Suprapubic skin (tissue), 4 donors: Measurements from ENCODE around the gene PLEKHF1. TPM values are rescaled to one million over a fixed set of nuclear protein-coding genes. Genes with fewer than 3 reads are reported as not detected.

Experiments used
- DNase-seq, 2 donors: peaks; one replicate each; pipeline ENCODE4 v3.0.0-alpha.2; 2019; ENCODE audit warnings: low spot score in 2 of 2
- H3K27ac ChIP-seq: fragments of 200-600 bp; sonication (generic); one replicate; pipeline ENCODE4 v1.5.1; 2019
- H3K27me3 ChIP-seq: fragments of 200-600 bp; sonication (generic); one replicate; pipeline ENCODE4 v1.5.1; 2019
- H3K36me3 ChIP-seq: fragments of 200-600 bp; sonication (generic); one replicate; pipeline ENCODE4 v1.5.1; 2019
- H3K4me1 ChIP-seq: fragments of 200-600 bp; sonication (generic); one replicate; pipeline ENCODE4 v1.5.1; 2019
- H3K4me3 ChIP-seq: fragments of 200-600 bp; sonication (generic); one replicate; pipeline ENCODE4 v1.5.1; 2019; ENCODE audit warnings: mild to moderate bottlenecking
- H3K9me3 ChIP-seq: fragments of 200-600 bp; sonication (generic); one replicate; pipeline ENCODE4 v1.5.1; 2019
- CTCF ChIP-seq, 2 donors: fragments of 200-600 bp in 1 of 2; fragments of 450-650 bp in 1 of 2; sonication (generic) in 1 of 2; IDR thresholded peaks; one replicate each; pipeline ENCODE4 v1.5.1; 2016 to 2019; ENCODE audit warnings: antibody characterized with exemption in 2 of 2, mild to moderate bottlenecking in 1 of 2, moderate library complexity in 1 of 2
- EP300 ChIP-seq: sonication (generic); formaldehyde crosslinking; IDR thresholded peaks from one replicate; pipeline ENCODE4 v1.6.1; 2017; ENCODE audit warnings: antibody characterized with exemption
- POLR2A ChIP-seq, 2 donors: fragments of 450-650 bp; IDR thresholded peaks; one replicate each; pipeline ENCODE4 v1.6.1; 2017; ENCODE audit warnings: antibody characterized with exemption in 2 of 2, mild to moderate bottlenecking in 2 of 2, moderate library complexity in 2 of 2
- POLR2AphosphoS5 ChIP-seq, 3 donors: sonication (generic); formaldehyde crosslinking; IDR thresholded peaks; one replicate each; pipeline ENCODE4 v1.6.1; 2017; ENCODE audit warnings: antibody characterized with exemption in 3 of 3
- WGBS: methylation state at CpG from one replicate; pipeline ENCODE4 v1.1.5; 2018; 5-methylcytosine and 5-hydroxymethylcytosine counted together
- total RNA-seq, 4 donors: library from RNA; depleted of rRNA; stranded (reverse); fragments of >200 nt; gene quantifications; one replicate each; pipeline ENCODE4 v1.1.0, GENCODE V29; 2016

PLEKHF1 gene
- total RNA-seq, 4 donors from 2014 or later: 4.5 to 18.8 (median 9.7) TPM

GRCh38 chr19:29645491-29645867, 19.8 kb upstream of the PLEKHF1 start:
- Histone ChIP-seq H3K9me3 (no peaks in the 10 kb centered on the region), H3K27me3 (no peaks in the 10 kb centered on the region), H3K27ac (no peak overlapping the region), H3K4me1 (peaks cover 17% of the 10 kb centered on the region), H3K4me3 (no peak overlapping the region), H3K36me3 (no peaks in the 10 kb centered on the region)
- TF ChIP-seq POLR2AphosphoS5 (IDR thresholded peaks at IDR 0.05): no peak
- no peak for TF ChIP-seq EP300
- no peak for TF ChIP-seq CTCF (IDR thresholded peaks at IDR 0.05)
- no peak for TF ChIP-seq POLR2A (IDR thresholded peaks at IDR 0.05)
- WGBS: 17% methylated on average over 5 of the region's 5 CpGs
- DNase-seq: peak in 1 of 2 donors; percentile 24

GRCh38 chr19:29645911-29646310, 19.4 kb upstream of the PLEKHF1 start:
- no peaks in the 10 kb centered on the region for H3K36me3 ChIP-seq
- H3K27ac ChIP-seq: no peak overlapping the region
- H3K4me3 ChIP-seq: no peak overlapping the region
- H3K4me1 ChIP-seq: peaks cover 17% of the 10 kb centered on the region
- peak in 1 of 2 donors; percentile 54 for DNase-seq
- TF ChIP-seq EP300 (no peak), CTCF (IDR thresholded peaks at IDR 0.05) (no peak)
- whole genome bisulfite sequencing: under 1% methylated on average over 8 of the region's 8 CpGs
- H3K27me3 ChIP-seq: no peaks in the 10 kb centered on the region
- H3K9me3 ChIP-seq: no peaks in the 10 kb centered on the region

- H3K4me1 ChIP-seq: peaks cover 6% of the 10 kb centered on the region
- 56% methylated on average over 7 of the region's 7 CpGs for WGBS
- H3K27ac ChIP-seq: no peak overlapping the region
- DNase-seq: no peak
- H3K36me3 ChIP-seq: no peaks in the 10 kb centered on the region
- no peak overlapping the region for H3K4me3 ChIP-seq
- TF ChIP-seq CTCF (IDR thresholded peaks at IDR 0.05): no peak
- no peak for TF ChIP-seq EP300
- no peak for TF ChIP-seq POLR2AphosphoS5 (IDR thresholded peaks at IDR 0.05)
- no peak for TF ChIP-seq POLR2A (IDR thresholded peaks at IDR 0.05)
- H3K9me3 ChIP-seq: no peaks in the 10 kb centered on the region
- no peaks in the 10 kb centered on the region for H3K27me3 ChIP-seq
Observed at GRCh38 chr19:29650772-29651387, 14.4 kb upstream of the PLEKHF1 start.

- H3K27ac ChIP-seq: no peak overlapping the region
- H3K27me3 ChIP-seq: no peaks in the 10 kb centered on the region
- no peaks in the 10 kb centered on the region for H3K9me3 ChIP-seq
- WGBS: 91% methylated on average over 7 of the region's 7 CpGs
- H3K4me1 ChIP-seq: no peaks in the 10 kb centered on the region
- H3K4me3 ChIP-seq: no peak overlapping the region
- no peaks in the 10 kb centered on the region for H3K36me3 ChIP-seq
- no peak for DNase-seq
- TF ChIP-seq POLR2A (IDR thresholded peaks at IDR 0.05): no peak
- no peak for TF ChIP-seq POLR2AphosphoS5 (IDR thresholded peaks at IDR 0.05)
Observed at GRCh38 chr19:29651622-29652394, 13.5 kb upstream of the PLEKHF1 start.

GRCh38 chr19:29653398-29653797, 11.9 kb upstream of the PLEKHF1 start:
- Histone ChIP-seq H3K9me3 (no peaks in the 10 kb centered on the region), H3K27me3 (no peaks in the 10 kb centered on the region), H3K36me3 (no peaks in the 10 kb centered on the region), H3K27ac (no peak overlapping the region), H3K4me1 (no peaks in the 10 kb centered on the region), H3K4me3 (no peak overlapping the region)
- WGBS: 94% methylated on average over 5 of the region's 5 CpGs
- no peak for DNase-seq
- TF ChIP-seq POLR2AphosphoS5 (IDR thresholded peaks at IDR 0.05) (no peak), POLR2A (IDR thresholded peaks at IDR 0.05) (no peak), EP300 (no peak), CTCF (IDR thresholded peaks at IDR 0.05) (no peak)
